ENCODE measurements around the gene TMEM82. TPM values are rescaled to one million over a fixed set of nuclear protein-coding genes. Genes with fewer than 3 reads are reported as not detected.

Gene TMEM82
- polyA plus RNA-seq, 1 experiment = not detected

DNA sequence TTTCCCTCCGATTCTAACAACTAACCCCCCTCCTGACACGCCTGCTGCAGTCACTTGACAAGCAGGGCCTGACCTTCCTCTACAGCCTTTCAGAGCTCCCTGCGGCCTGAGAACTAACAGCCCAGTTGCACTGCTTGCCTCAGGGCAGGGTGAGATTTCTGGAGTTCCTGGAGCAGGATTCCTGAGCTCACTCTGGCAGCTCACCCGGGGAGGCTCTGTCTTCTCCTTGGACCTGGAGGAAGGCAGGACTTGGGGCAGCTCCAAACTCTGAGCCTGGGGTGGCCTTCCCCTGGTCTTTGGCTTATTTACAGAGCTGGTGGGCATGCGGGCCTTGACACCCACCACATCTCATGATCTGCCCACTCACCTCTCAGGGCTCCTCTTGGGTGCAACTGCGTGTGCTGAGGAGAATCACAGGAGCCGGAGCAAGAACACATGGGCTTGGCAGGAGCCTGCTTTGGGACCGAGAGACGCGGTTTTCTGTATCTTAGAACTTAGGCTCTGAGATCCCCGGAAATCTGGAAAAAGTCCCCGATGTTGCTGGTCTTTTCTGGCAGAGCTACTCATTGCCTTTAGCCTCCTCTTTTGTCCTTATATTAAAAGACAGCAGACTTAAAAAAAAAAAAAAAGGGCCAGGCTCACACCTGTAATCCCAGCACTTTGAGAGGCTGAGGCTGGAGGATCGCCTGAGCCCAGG is 19.3 kb upstream of the TMEM82 start:
- CTCF ChIA-PET = interaction anchor here (0.6 kb wide), 2 partner anchors 40 to 128 kb away, joined by 3 read pairs; no protein-coding TSS in a partner anchor
- no peak for DNase-seq (ENCODE audit: low read depth, low spot score)
- Histone ChIP-seq H3K4me3 (ENCODE audit: low read depth, low read length) (no peak overlapping the region), H3K9me3 (ENCODE audit: control insufficient read depth, insufficient read depth, low read length) (no peaks in the 10 kb centered on the region; the same call in 1 of the 2 replicates), H3K27ac (ENCODE audit: low read depth, low read length) (no peak overlapping the region), H3K27me3 (ENCODE audit: control insufficient read depth, insufficient read depth, low read length) (no peaks in the 10 kb centered on the region)
- POLR2A ChIA-PET = interaction anchor here (0.8 kb wide), 1 partner anchor 43 kb away, joined by 4 read pairs; no protein-coding TSS in a partner anchor
- TF ChIP-seq CTCF (IDR thresholded peaks at IDR 0.05; ENCODE audit: low read depth, low read length) = no peak

- no peak overlapping the region for H3K27ac ChIP-seq (ENCODE audit: low read depth, low read length)
- no peaks in the 10 kb centered on the region for H3K27me3 ChIP-seq (ENCODE audit: control insufficient read depth, insufficient read depth, low read length)
- no peak for DNase-seq (ENCODE audit: low read depth, low spot score)
- ChIA-PET CTCF (interaction anchor here (0.6 kb wide), 1 partner anchor 21 kb away, joined by 11 read pairs; no protein-coding TSS in a partner anchor), POLR2A (interaction anchor here (0.8 kb wide), 1 partner anchor 44 kb away, joined by 4 read pairs; no protein-coding TSS in a partner anchor)
- no peak for TF ChIP-seq CTCF (IDR thresholded peaks at IDR 0.05; ENCODE audit: low read depth, low read length)
- H3K4me3 ChIP-seq (ENCODE audit: low read depth, low read length) = no peak overlapping the region
- no peaks in the 10 kb centered on the region; the same call in 1 of the 2 replicates for H3K9me3 ChIP-seq (ENCODE audit: control insufficient read depth, insufficient read depth, low read length)
These were observed 18.6 kb upstream of the TMEM82 start for GRCh38 chr1:15723631-15724246.

DNA sequence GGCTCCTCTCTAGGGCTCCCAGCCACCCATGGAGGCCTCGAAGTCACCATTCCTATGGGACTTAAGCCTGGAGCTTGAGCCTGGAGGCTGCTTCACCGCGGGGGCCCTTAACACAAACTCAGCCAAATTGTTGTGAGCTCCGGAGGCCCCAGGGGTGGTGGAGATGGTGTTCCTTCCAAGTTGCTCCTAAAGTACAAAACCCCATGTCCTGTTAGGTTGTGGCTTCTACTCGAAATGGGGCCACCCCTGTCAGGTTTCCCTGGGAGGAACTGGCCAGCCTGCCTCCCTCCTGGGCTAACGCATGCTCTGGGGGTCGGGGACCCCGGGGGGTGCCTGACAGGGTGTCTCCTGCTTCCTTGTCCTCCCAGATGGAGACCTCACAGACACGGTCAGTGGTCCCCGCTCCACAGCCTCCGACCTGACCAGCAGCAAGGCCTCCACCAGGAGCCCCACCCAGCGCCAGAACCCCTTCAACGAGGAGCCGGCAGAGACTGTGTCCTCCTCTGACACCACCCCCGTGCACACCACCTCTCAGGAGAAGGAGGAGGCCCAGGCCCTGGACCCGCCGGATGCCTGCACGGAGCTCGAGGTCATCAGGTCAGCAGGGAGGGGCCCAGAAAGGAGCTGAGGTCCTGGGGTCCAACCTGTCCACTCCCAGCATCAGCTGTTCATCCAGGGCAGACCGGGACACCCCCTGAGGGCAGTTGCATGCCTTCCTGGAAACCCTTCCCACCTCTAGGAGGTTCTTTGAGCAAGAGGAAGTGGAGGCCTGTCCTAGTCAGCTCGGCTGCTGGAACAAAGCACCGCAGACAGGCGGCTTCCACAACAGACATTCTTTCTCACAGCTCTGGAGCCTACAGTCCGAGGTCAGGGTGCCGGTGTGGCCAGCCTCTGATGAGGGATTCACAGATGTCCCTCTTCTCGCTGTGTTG is 17.1 kb upstream of the TMEM82 start:
- no peaks in the 10 kb centered on the region; the same call in 1 of the 2 replicates for H3K9me3 ChIP-seq (ENCODE audit: control insufficient read depth, insufficient read depth, low read length)
- ChIA-PET POLR2A (no interaction called here), CTCF (interaction anchor here (0.6 kb wide), 1 partner anchor 131 kb away, joined by 4 read pairs; no protein-coding TSS in a partner anchor)
- no peak overlapping the region for H3K27ac ChIP-seq (ENCODE audit: low read depth, low read length)
- TF ChIP-seq CTCF (IDR thresholded peaks at IDR 0.05; ENCODE audit: low read depth, low read length) = no peak
- no peak overlapping the region for H3K4me3 ChIP-seq (ENCODE audit: low read depth, low read length)
- DNase-seq (ENCODE audit: low read depth, low spot score) = no peak
- no peaks in the 10 kb centered on the region for H3K27me3 ChIP-seq (ENCODE audit: control insufficient read depth, insufficient read depth, low read length)

DNA sequence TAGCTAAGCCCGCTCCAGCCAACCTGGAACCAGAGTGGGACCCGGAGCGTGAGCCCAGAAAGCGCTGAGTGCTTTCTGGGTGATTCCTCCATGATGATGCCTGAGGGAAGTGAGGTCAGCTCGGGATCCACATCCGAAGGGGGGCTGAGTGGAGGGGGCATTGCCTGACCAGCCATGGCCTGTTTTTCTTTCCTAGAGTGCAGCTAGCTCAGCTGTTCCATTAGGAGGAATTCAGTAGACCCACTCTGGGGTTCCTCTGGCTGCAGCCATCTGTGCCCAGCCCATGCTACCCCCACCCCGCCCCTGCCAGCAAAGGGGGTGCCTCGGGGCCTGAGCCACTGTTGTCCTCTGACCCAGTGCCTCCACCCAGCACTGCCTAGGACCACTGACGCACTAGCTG is 15.8 kb upstream of the TMEM82 start:
- H3K9me3 ChIP-seq (ENCODE audit: control insufficient read depth, insufficient read depth, low read length) = no peaks in the 10 kb centered on the region; the same call in 1 of the 2 replicates
- POLR2A ChIA-PET = no interaction called here

More for the DNA sequence above, 15.8 kb upstream of the TMEM82 start:
- H3K4me3 ChIP-seq (ENCODE audit: low read depth, low read length) = no peak overlapping the region
- no peak for TF ChIP-seq CTCF (IDR thresholded peaks at IDR 0.05; ENCODE audit: low read depth, low read length)
- CTCF ChIA-PET = no interaction called here
- no peak for DNase-seq (ENCODE audit: low read depth, low spot score)
- no peak overlapping the region for H3K27ac ChIP-seq (ENCODE audit: low read depth, low read length)
- no peaks in the 10 kb centered on the region for H3K27me3 ChIP-seq (ENCODE audit: control insufficient read depth, insufficient read depth, low read length)

All from AG04450 (cell line).